Measurements from ENCODE around the gene ANKRD62. TPM values are rescaled to one million over a fixed set of nuclear protein-coding genes. Genes with fewer than 3 reads are reported as not detected.
A peak's percentile ranks its signal among the peaks of the same experiment; 100 is the strongest.
"Not testable (repeated sequence)": the region's sequence is repeated elsewhere in the genome, so short reads cannot be mapped to it uniquely, and the experiment has no call there.

The ANKRD62 gene
- total and polyA plus RNA-seq, 9 donors, result not detected

GRCh38 chr18:12074736-12075135 lies 18.9 kb upstream of the ANKRD62 start:
- no peaks in the 10 kb centered on the region for H3K9me3 ChIP-seq
- H3K27me3 ChIP-seq, result no peaks in the 10 kb centered on the region
- WGBS, 3 donors, result 53 to 66% (median 59%) methylated on average over 3 of the region's 3 CpGs
- no peak overlapping the region for H3K4me3 ChIP-seq
- H3K27ac ChIP-seq, result no peak overlapping the region
- no peaks in the 10 kb centered on the region for H3K36me3 ChIP-seq
- H3K4me1 ChIP-seq (ENCODE audit: insufficient read depth), result no peaks in the 10 kb centered on the region
- intact Hi-C loops (cut with DNase I), result no loop called here
- no peak for DNase-seq
- TF ChIP-seq POLR2A (IDR thresholded peaks at IDR 0.05) (no peak), CTCF (IDR thresholded peaks at IDR 0.05) (no peak), EP300 (IDR thresholded peaks at IDR 0.05) (no peak)

- intact Hi-C loops (cut with DNase I), result no loop called here
- Histone ChIP-seq H3K27ac (peak overlapping the region; percentile 19 to 49), H3K4me3 (peak overlapping the region; percentile 29), H3K27me3 (no peaks in the 10 kb centered on the region), H3K36me3 (no peaks in the 10 kb centered on the region), H3K9me3 (no peaks in the 10 kb centered on the region), H3K4me1 (ENCODE audit: insufficient read depth) (no peaks in the 10 kb centered on the region)
- DNase-seq, result peak in 1 of 5 donors; percentile 39
- TF ChIP-seq CTCF (IDR thresholded peaks at IDR 0.05), result no peak
- no peak for TF ChIP-seq EP300 (IDR thresholded peaks at IDR 0.05)
- WGBS, 3 donors, result 17 to 42% (median 36%) methylated on average over 47 to 59 of the region's 59 CpGs
Observed at GRCh38 chr18:12076424-12077140, 17.1 kb upstream of the ANKRD62 start.

- H3K36me3 ChIP-seq; H3K27ac ChIP-seq; intact Hi-C loops (cut with DNase I); H3K4me1 ChIP-seq (ENCODE audit: insufficient read depth); H3K9me3 ChIP-seq; H3K4me3 ChIP-seq; H3K27me3 ChIP-seq; DNase-seq: not testable (repeated sequence)
- 7 to 81% (median 79%) methylated on average over 1 to 2 of the region's 4 CpGs for WGBS, 3 donors
Observed at GRCh38 chr18:12077994-12078393, 15.6 kb upstream of the ANKRD62 start.

GRCh38 chr18:12079491-12080237 lies 14.0 kb upstream of the ANKRD62 start:
- intact Hi-C loops (cut with DNase I), result no loop called here
- Histone ChIP-seq H3K9me3 (no peaks in the 10 kb centered on the region), H3K36me3 (no peaks in the 10 kb centered on the region), H3K27ac (no peak overlapping the region), H3K4me1 (ENCODE audit: insufficient read depth) (no peaks in the 10 kb centered on the region), H3K4me3 (no peak overlapping the region), H3K27me3 (no peaks in the 10 kb centered on the region)
- peak in 2 of 5 donors; percentile 52 to 77 for DNase-seq
- TF ChIP-seq POLR2A (IDR thresholded peaks at IDR 0.05), result no peak
- TF ChIP-seq EP300 (IDR thresholded peaks at IDR 0.05), result no peak
- TF ChIP-seq CTCF (IDR thresholded peaks at IDR 0.05), result no peak
- 10 to 13% (median 11%) methylated on average over 6 of the region's 6 CpGs for WGBS, 3 donors

GRCh38 chr18:12085136-12085535 lies 8.5 kb upstream of the ANKRD62 start:
- Histone ChIP-seq H3K4me1 (ENCODE audit: insufficient read depth) (no peaks in the 10 kb centered on the region), H3K27me3 (no peaks in the 10 kb centered on the region), H3K4me3 (no peak overlapping the region), H3K27ac (no peak overlapping the region), H3K36me3 (no peaks in the 10 kb centered on the region), H3K9me3 (no peaks in the 10 kb centered on the region)
- TF ChIP-seq CTCF (IDR thresholded peaks at IDR 0.05) (no peak), POLR2A (IDR thresholded peaks at IDR 0.05) (no peak), EP300 (IDR thresholded peaks at IDR 0.05) (no peak)
- intact Hi-C loops (cut with DNase I), result no loop called here
- WGBS, 3 donors, result 90 to 94% (median 91%) methylated on average over 13 of the region's 13 CpGs
- DNase-seq, result no peak

All from ovary (tissue), 9 donors.